ENCODE data around the gene ABT1. TPM values are rescaled to one million over a fixed set of nuclear protein-coding genes. Genes with fewer than 3 reads are reported as not detected.
A peak's percentile ranks its signal among the peaks of the same experiment; 100 is the strongest.

ABT1 gene
- polyA plus RNA-seq, 1 donor, result 15.4 TPM

GRCh38 chr6:26593278-26594130, 3.2 kb upstream of the ABT1 start:
- Histone ChIP-seq H3K4me3 (ENCODE audit: low read length) (no peak overlapping the region), H3K27ac (ENCODE audit: low read length) (no peak overlapping the region), H3K36me3 (ENCODE audit: control insufficient read depth, insufficient read depth, low read length) (peaks cover 6% of the 10 kb centered on the region), H3K9me3 (ENCODE audit: control insufficient read depth, low read depth, low read length) (no peaks in the 10 kb centered on the region), H3K27me3 (ENCODE audit: control insufficient read depth, insufficient read depth, low read length) (peaks cover 35% of the 10 kb centered on the region), H3K4me1 (ENCODE audit: control insufficient read depth, insufficient read depth, low read length) (peaks cover 9% of the 10 kb centered on the region)
- WGBS (ENCODE audit: insufficient coverage, low lambda C conversion rate), result 64% methylated on average over 4 of the region's 20 CpGs
- no peak for DNase-seq

- Histone ChIP-seq H3K9me3 (ENCODE audit: control insufficient read depth, low read depth, low read length) (no peaks in the 10 kb centered on the region), H3K4me1 (ENCODE audit: control insufficient read depth, insufficient read depth, low read length) (peaks cover 9% of the 10 kb centered on the region), H3K27ac (ENCODE audit: low read length) (no peak overlapping the region), H3K36me3 (ENCODE audit: control insufficient read depth, insufficient read depth, low read length) (peaks cover 12% of the 10 kb centered on the region), H3K27me3 (ENCODE audit: control insufficient read depth, insufficient read depth, low read length) (peaks cover 35% of the 10 kb centered on the region), H3K4me3 (ENCODE audit: low read length) (no peak overlapping the region)
- no CpG with 5 or more reads among the region's 6 CpGs for WGBS (ENCODE audit: insufficient coverage, low lambda C conversion rate)
- no peak for DNase-seq
Measured at GRCh38 chr6:26594131-26594498, 2.6 kb upstream of the ABT1 start.

- H3K36me3 ChIP-seq (ENCODE audit: control insufficient read depth, insufficient read depth, low read length), result peaks cover 20% of the 10 kb centered on the region
- H3K27me3 ChIP-seq (ENCODE audit: control insufficient read depth, insufficient read depth, low read length), result peaks cover 34% of the 10 kb centered on the region
- H3K27ac ChIP-seq (ENCODE audit: low read length), result peak overlapping the region; percentile 26
- WGBS (ENCODE audit: insufficient coverage, low lambda C conversion rate), result 0% methylated on average over 1 of the region's 23 CpGs
- H3K9me3 ChIP-seq (ENCODE audit: control insufficient read depth, low read depth, low read length), result no peaks in the 10 kb centered on the region
- peaks cover 9% of the 10 kb centered on the region for H3K4me1 ChIP-seq (ENCODE audit: control insufficient read depth, insufficient read depth, low read length)
- peak overlapping the region; percentile 94 for H3K4me3 ChIP-seq (ENCODE audit: low read length)
- no peak for DNase-seq
Measured at GRCh38 chr6:26594730-26595632, 1.8 kb upstream of the ABT1 start.

GRCh38 chr6:26595669-26596269, 984 bp upstream of the ABT1 start:
- Histone ChIP-seq H3K4me1 (ENCODE audit: control insufficient read depth, insufficient read depth, low read length) (peaks cover 9% of the 10 kb centered on the region), H3K36me3 (ENCODE audit: control insufficient read depth, insufficient read depth, low read length) (peaks cover 20% of the 10 kb centered on the region), H3K27ac (ENCODE audit: low read length) (peak overlapping the region; percentile 82), H3K4me3 (ENCODE audit: low read length) (peak overlapping the region; percentile 94), H3K9me3 (ENCODE audit: control insufficient read depth, low read depth, low read length) (no peaks in the 10 kb centered on the region), H3K27me3 (ENCODE audit: control insufficient read depth, insufficient read depth, low read length) (peaks cover 32% of the 10 kb centered on the region)
- 0% methylated on average over 2 of the region's 39 CpGs for WGBS (ENCODE audit: insufficient coverage, low lambda C conversion rate)
- peak; percentile 87 to 88 for DNase-seq

GRCh38 chr6:26597389-26597766, 625 bp downstream of the ABT1 start:
- H3K27ac ChIP-seq (ENCODE audit: low read length), result no peak overlapping the region

GRCh38 chr6:26597821-26598220, 1.1 kb downstream of the ABT1 start:
- Histone ChIP-seq H3K4me3 (ENCODE audit: low read length) (peak overlapping the region; percentile 94), H3K27me3 (ENCODE audit: control insufficient read depth, insufficient read depth, low read length) (peaks cover 18% of the 10 kb centered on the region), H3K9me3 (ENCODE audit: control insufficient read depth, low read depth, low read length) (no peaks in the 10 kb centered on the region), H3K36me3 (ENCODE audit: control insufficient read depth, insufficient read depth, low read length) (peaks cover 20% of the 10 kb centered on the region), H3K27ac (ENCODE audit: low read length) (no peak overlapping the region), H3K4me1 (ENCODE audit: control insufficient read depth, insufficient read depth, low read length) (peaks cover 9% of the 10 kb centered on the region)
- no CpG with 5 or more reads among the region's 21 CpGs for WGBS (ENCODE audit: insufficient coverage, low lambda C conversion rate)
- DNase-seq, result no peak

More at GRCh38 chr6:26597389-26597766, 625 bp downstream of the ABT1 start:
- Histone ChIP-seq H3K9me3 (ENCODE audit: control insufficient read depth, low read depth, low read length) (no peaks in the 10 kb centered on the region), H3K27me3 (ENCODE audit: control insufficient read depth, insufficient read depth, low read length) (peaks cover 22% of the 10 kb centered on the region), H3K4me3 (ENCODE audit: low read length) (peak overlapping the region; percentile 94), H3K4me1 (ENCODE audit: control insufficient read depth, insufficient read depth, low read length) (peaks cover 9% of the 10 kb centered on the region), H3K36me3 (ENCODE audit: control insufficient read depth, insufficient read depth, low read length) (peaks cover 20% of the 10 kb centered on the region)
- no peak for DNase-seq
- no CpG with 5 or more reads among the region's 10 CpGs for WGBS (ENCODE audit: insufficient coverage, low lambda C conversion rate)

- WGBS (ENCODE audit: insufficient coverage, low lambda C conversion rate), result no CpG with 5 or more reads among the region's 22 CpGs
- Histone ChIP-seq H3K27me3 (ENCODE audit: control insufficient read depth, insufficient read depth, low read length) (peaks cover 16% of the 10 kb centered on the region), H3K36me3 (ENCODE audit: control insufficient read depth, insufficient read depth, low read length) (peaks cover 20% of the 10 kb centered on the region), H3K27ac (ENCODE audit: low read length) (no peak overlapping the region), H3K4me1 (ENCODE audit: control insufficient read depth, insufficient read depth, low read length) (peaks cover 9% of the 10 kb centered on the region), H3K4me3 (ENCODE audit: low read length) (no peak overlapping the region), H3K9me3 (ENCODE audit: control insufficient read depth, low read depth, low read length) (no peaks in the 10 kb centered on the region)
- no peak for DNase-seq
Measured at GRCh38 chr6:26598267-26598666, 1.5 kb downstream of the ABT1 start.

- H3K27me3 ChIP-seq (ENCODE audit: control insufficient read depth, insufficient read depth, low read length), result peaks cover 7% of the 10 kb centered on the region
- H3K27ac ChIP-seq (ENCODE audit: low read length), result no peak overlapping the region
- no peak for DNase-seq
- WGBS (ENCODE audit: insufficient coverage, low lambda C conversion rate), result no CpG with 5 or more reads among the region's 1 CpG
- peaks cover 20% of the 10 kb centered on the region for H3K36me3 ChIP-seq (ENCODE audit: control insufficient read depth, insufficient read depth, low read length)
- no peaks in the 10 kb centered on the region for H3K9me3 ChIP-seq (ENCODE audit: control insufficient read depth, low read depth, low read length)
- H3K4me1 ChIP-seq (ENCODE audit: control insufficient read depth, insufficient read depth, low read length), result peaks cover 9% of the 10 kb centered on the region
- H3K4me3 ChIP-seq (ENCODE audit: low read length), result no peak overlapping the region
Measured at GRCh38 chr6:26599134-26599533, 2.4 kb downstream of the ABT1 start.

GRCh38 chr6:26599591-26599990, 2.8 kb downstream of the ABT1 start:
- DNase-seq, result no peak
- Histone ChIP-seq H3K36me3 (ENCODE audit: control insufficient read depth, insufficient read depth, low read length) (peaks cover 20% of the 10 kb centered on the region), H3K4me1 (ENCODE audit: control insufficient read depth, insufficient read depth, low read length) (peaks cover 9% of the 10 kb centered on the region), H3K27ac (ENCODE audit: low read length) (no peak overlapping the region), H3K4me3 (ENCODE audit: low read length) (no peak overlapping the region), H3K9me3 (ENCODE audit: control insufficient read depth, low read depth, low read length) (no peaks in the 10 kb centered on the region), H3K27me3 (ENCODE audit: control insufficient read depth, insufficient read depth, low read length) (peaks cover 4% of the 10 kb centered on the region)
- no CpG with 5 or more reads among the region's 1 CpG for WGBS (ENCODE audit: insufficient coverage, low lambda C conversion rate)

- no peak overlapping the region for H3K27ac ChIP-seq (ENCODE audit: low read length)
- H3K4me3 ChIP-seq (ENCODE audit: low read length), result no peak overlapping the region
- no peak for DNase-seq
- no peaks in the 10 kb centered on the region for H3K27me3 ChIP-seq (ENCODE audit: control insufficient read depth, insufficient read depth, low read length)
- H3K36me3 ChIP-seq (ENCODE audit: control insufficient read depth, insufficient read depth, low read length), result peaks cover 20% of the 10 kb centered on the region
- H3K9me3 ChIP-seq (ENCODE audit: control insufficient read depth, low read depth, low read length), result no peaks in the 10 kb centered on the region
- H3K4me1 ChIP-seq (ENCODE audit: control insufficient read depth, insufficient read depth, low read length), result peaks cover 6% of the 10 kb centered on the region
Measured at GRCh38 chr6:26600759-26601158, 4.0 kb downstream of the ABT1 start.

Measured in large intestine (tissue), 3 donors.